Osteoblast (primary cell): Measurements from ENCODE around the gene RRP1. TPM values are rescaled to one million over a fixed set of nuclear protein-coding genes. Genes with fewer than 3 reads are reported as not detected.

Source experiments
- DNase-seq: peaks from one replicate; pipeline ENCODE4 v3.0.0; 2011; ENCODE audit warnings: low spot score, mixed read lengths; ENCODE audit not compliant: insufficient read length; ENCODE audit errors: missing footprints
- H2AFZ ChIP-seq: 2 replicates; pipeline ENCODE4 v1.6.0; 2011; ENCODE audit warnings: mild to moderate bottlenecking, low read length
- H3K27ac ChIP-seq: 2 replicates; pipeline ENCODE4 v1.5.1; 2011; ENCODE audit warnings: mild to moderate bottlenecking, low read depth, low read length, moderate library complexity
- H3K27me3 ChIP-seq: 2 replicates; pipeline ENCODE4 v1.6.0; 2012; ENCODE audit warnings: mild to moderate bottlenecking, control low read depth, inconsistent platforms, low read length, moderate library complexity; ENCODE audit not compliant: insufficient read depth
- H3K36me3 ChIP-seq: 2 replicates; pipeline ENCODE4 v1.5.1; 2011; ENCODE audit warnings: mild to moderate bottlenecking, low read length, control low read depth, moderate library complexity; ENCODE audit not compliant: insufficient read depth
- H3K4me1 ChIP-seq: 2 replicates; pipeline ENCODE4 v1.5.1; 2011; ENCODE audit warnings: mild to moderate bottlenecking, low read length, control low read depth, moderate library complexity; ENCODE audit not compliant: insufficient read depth
- H3K4me2 ChIP-seq: 2 replicates; pipeline ENCODE4 v1.6.0; 2011; ENCODE audit warnings: mild to moderate bottlenecking, low read length; ENCODE audit not compliant: insufficient read depth
- H3K4me3 ChIP-seq: fragments of 200-600 bp; sonication (generic); 3 replicates; pipeline ENCODE4 v1.5.1; 2012; ENCODE audit warnings: mild to moderate bottlenecking, low read length, inconsistent platforms; ENCODE audit not compliant: insufficient read depth
- H3K79me2 ChIP-seq: 2 replicates; pipeline ENCODE4 v1.6.0; 2012; ENCODE audit warnings: mild to moderate bottlenecking, low read length, control low read depth, inconsistent platforms; ENCODE audit not compliant: insufficient read depth
- H3K9me3 ChIP-seq: 2 replicates; pipeline ENCODE4 v1.5.1; 2011; ENCODE audit warnings: low read depth, low read length, control low read depth
- H4K20me1 ChIP-seq: 2 replicates; pipeline ENCODE4 v1.6.0; 2012; ENCODE audit warnings: mild to moderate bottlenecking, low read length, control low read depth; ENCODE audit not compliant: insufficient read depth
- CTCF ChIP-seq: IDR thresholded peaks from 2 replicates; pipeline ENCODE4 v1.5.1; 2011; ENCODE audit warnings: mild to moderate bottlenecking, low read depth, low read length, moderate library complexity; ENCODE audit errors: extremely low read depth
- total RNA-seq: library from RNA; depleted of rRNA; stranded (reverse); fragments of >200 nt; gene quantifications from 2 replicates; pipeline ENCODE4 v1.2.3, GENCODE V29; 2012

The RRP1 gene
- total RNA-seq, 1 donor = 18.5 TPM

GRCh38 chr21:43817157-43818086, 28.0 kb downstream of the RRP1 start:
- H2AFZ ChIP-seq = no peak overlapping the region
- no peak for DNase-seq
- peaks cover 7% of the 10 kb centered on the region for H3K9me3 ChIP-seq
- H3K27me3 ChIP-seq = peaks cover 7% of the 10 kb centered on the region
- H3K4me2 ChIP-seq = no peak overlapping the region
- no peak for TF ChIP-seq CTCF
- H3K4me1 ChIP-seq = no peaks in the 10 kb centered on the region
- H3K36me3 ChIP-seq = no peaks in the 10 kb centered on the region
- H3K27ac ChIP-seq = no peak overlapping the region
- H4K20me1 ChIP-seq = no peaks in the 10 kb centered on the region
- H3K79me2 ChIP-seq = no peaks in the 10 kb centered on the region
- H3K4me3 ChIP-seq = no peak overlapping the region

- Histone ChIP-seq H4K20me1 (no peaks in the 10 kb centered on the region), H3K4me1 (no peaks in the 10 kb centered on the region), H2AFZ (no peak overlapping the region), H3K79me2 (no peaks in the 10 kb centered on the region), H3K4me2 (no peak overlapping the region), H3K27ac (no peak overlapping the region), H3K9me3 (peaks cover 7% of the 10 kb centered on the region), H3K4me3 (no peak overlapping the region), H3K27me3 (peaks cover 7% of the 10 kb centered on the region), H3K36me3 (no peaks in the 10 kb centered on the region)
- no peak for TF ChIP-seq CTCF
- peak; percentile 75 for DNase-seq
Measured at GRCh38 chr21:43818685-43819084, 29.3 kb downstream of the RRP1 start.

- Histone ChIP-seq H3K27ac (no peak overlapping the region), H3K79me2 (no peaks in the 10 kb centered on the region), H4K20me1 (no peaks in the 10 kb centered on the region), H3K4me3 (no peak overlapping the region), H3K4me1 (peaks cover 6% of the 10 kb centered on the region), H2AFZ (no peak overlapping the region), H3K27me3 (peaks cover 1% of the 10 kb centered on the region), H3K9me3 (peaks cover 7% of the 10 kb centered on the region), H3K4me2 (no peak overlapping the region), H3K36me3 (no peaks in the 10 kb centered on the region)
- DNase-seq = peak; percentile 54
- TF ChIP-seq CTCF = no peak
Measured at GRCh38 chr21:43819511-43820405, 30.4 kb downstream of the RRP1 start.
